ENCODE data around the gene PHGDH.

DNA sequence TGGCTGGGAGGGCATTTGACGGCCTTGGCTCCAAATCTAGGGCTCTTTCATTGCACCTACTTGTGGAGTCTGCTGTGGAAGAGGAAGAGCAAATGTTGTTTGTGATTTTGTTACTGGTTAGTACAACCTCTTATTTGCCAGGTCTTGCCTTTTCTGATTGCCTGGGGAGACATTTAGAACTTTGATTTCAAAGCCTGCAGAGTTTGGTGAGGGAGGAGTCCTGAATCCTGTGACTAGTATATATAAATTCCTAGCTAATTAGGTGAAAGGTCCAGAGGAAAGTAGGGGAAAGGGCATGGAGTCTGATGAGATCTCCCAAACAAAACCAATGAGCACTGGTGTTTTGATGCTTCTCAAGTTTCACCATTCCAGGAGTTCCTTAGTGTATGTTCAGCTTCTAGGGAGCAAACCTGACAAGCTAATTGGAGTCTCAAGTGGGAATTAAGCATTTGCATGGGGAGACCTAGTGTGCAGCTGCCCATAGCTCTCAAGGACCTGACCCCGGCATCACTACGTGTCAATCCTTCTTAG lies 62.0 kb downstream of the PHGDH start:
- TF ChIP-seq POLR2AphosphoS5 (IDR thresholded peaks at IDR 0.05; ENCODE audit: borderline replicate concordance, low read depth, low read length) (no peak), FOXP2 (optimal IDR thresholded peaks at IDR 0.05; ENCODE audit: control extremely low read depth, extremely low read length, insufficient read depth) (no peak)
